Urothelium cell line (cell line): ENCODE results near the gene CPNE1.
A peak's percentile ranks its signal among the peaks of the same experiment; 100 is the strongest.
"Not testable (repeated sequence)": the region's sequence is repeated elsewhere in the genome, so short reads cannot be mapped to it uniquely, and the experiment has no call there.

Experiments used
- DNase-seq: peaks from one replicate; pipeline ENCODE4 v3.0.0; 2011; ENCODE audit warnings: low spot score, mixed read lengths
- FAIRE-seq: peaks from 2 replicates; lab custom pipeline; 2011; peaks lifted over from hg19 to GRCh38; lab: Jason Lieb, UNC

The CPNE1 gene

GRCh38 chr20:35664466-35665206 lies at the start of gene CPNE1, which contains the start of gene RBM12:
Gene CPNE1, minus strand, starts transcription at chr20:35664900. Its CDS starts 31,977 bp downstream, at chr20:35632923.
Gene RBM12, minus strand, starts transcription at chr20:35664900. Its CDS starts 9,578 bp downstream, at chr20:35655322.
- FAIRE-seq (peak; percentile 35), DNase-seq (peak; percentile 99)

DNA sequence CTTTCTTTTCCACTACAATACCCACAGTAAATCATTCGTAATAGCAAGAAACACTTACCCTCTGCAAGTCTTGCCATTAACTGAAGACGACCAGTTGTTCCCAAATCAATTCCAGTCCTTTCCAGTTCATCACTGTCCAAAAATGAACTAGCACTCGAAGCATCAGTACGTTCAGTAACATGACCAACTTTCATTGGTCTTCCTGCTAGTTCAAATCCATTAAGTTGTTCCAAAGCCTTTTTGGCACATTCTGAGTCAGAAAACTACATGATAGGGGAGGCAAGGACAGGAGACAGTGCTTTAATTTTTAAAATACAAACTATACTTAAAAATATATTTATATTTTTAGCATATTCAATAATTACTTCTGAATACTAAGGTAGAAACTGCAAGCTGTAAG lies 49.4 kb upstream of the CPNE1 start:
- FAIRE-seq: no peak

DNA sequence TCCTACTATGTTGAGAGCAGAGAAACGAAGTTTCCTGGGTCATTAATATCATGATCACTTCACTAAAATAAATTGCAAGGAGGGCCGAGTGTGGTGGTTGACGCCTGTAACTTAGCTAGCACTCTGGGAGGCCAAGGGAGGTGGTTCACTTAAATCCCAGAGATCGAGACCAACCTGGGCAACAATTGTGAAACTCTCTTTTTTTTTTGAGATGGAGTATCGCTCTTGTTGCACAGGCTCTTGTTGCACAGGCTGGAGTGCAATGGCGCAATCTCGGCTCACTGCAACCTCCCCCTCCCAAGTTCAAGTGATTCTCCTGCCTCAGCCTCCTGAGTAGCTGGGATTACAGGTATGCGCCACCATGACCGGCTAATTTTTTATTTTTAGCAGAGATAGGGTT lies 48.4 kb upstream of the CPNE1 start:
- not testable (repeated sequence) for FAIRE-seq

More for the DNA sequence above, 49.4 kb upstream of the CPNE1 start:
- no peak for DNase-seq

GRCh38 chr20:35711588-35712209 lies 47.0 kb upstream of the CPNE1 start:
- DNase-seq (no peak), FAIRE-seq (no peak)

More for the DNA sequence above, 48.4 kb upstream of the CPNE1 start:
- DNase-seq: not testable (repeated sequence)

GRCh38 chr20:35710884-35711587 lies 46.3 kb upstream of the CPNE1 start:
- no peak for FAIRE-seq
- DNase-seq: no peak

- FAIRE-seq: no peak
- DNase-seq: no peak
Observed at GRCh38 chr20:35710039-35710438, 45.3 kb upstream of the CPNE1 start.

DNA sequence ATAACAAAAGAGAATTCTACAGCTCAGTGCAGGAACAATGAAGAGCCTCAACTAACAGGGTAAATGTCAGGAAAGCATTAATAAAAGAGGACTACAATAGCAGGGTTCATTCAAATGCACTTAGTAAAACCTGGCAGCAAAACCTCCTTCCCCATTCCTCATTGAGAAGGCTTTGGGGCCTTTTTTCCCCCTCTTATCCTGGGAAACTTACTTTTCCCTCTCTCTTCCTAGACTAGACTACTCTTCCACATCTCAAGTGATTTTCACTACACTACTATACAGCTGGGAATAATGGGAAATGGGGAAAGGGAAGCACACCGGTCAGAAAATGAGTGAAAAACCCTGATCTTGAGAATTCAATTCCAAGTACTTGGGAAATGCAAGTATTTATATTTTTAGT lies 44.6 kb upstream of the CPNE1 start:
- FAIRE-seq: no peak
- DNase-seq: no peak

DNA sequence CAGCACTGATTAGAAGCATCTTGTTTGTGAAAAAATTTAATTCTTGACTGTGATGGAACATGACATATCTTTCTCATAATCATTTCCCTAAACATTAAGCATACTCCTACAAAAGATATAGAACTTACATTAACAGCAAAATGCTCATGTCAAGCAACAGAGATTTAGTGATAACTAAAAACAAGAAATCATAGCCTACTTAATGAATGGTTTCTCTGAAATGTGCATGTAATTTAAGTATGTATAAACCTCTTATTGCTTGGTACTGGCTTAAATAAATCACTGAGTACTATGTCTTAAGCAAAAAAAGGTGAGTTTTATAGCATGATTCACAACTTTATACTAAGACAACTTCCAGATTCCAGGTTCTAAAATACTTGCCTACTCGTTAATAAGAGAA lies 43.8 kb upstream of the CPNE1 start:
- DNase-seq (no peak), FAIRE-seq (no peak)

GRCh38 chr20:35706591-35707529 lies 42.2 kb upstream of the CPNE1 start:
- not testable (repeated sequence) for DNase-seq, FAIRE-seq

DNA sequence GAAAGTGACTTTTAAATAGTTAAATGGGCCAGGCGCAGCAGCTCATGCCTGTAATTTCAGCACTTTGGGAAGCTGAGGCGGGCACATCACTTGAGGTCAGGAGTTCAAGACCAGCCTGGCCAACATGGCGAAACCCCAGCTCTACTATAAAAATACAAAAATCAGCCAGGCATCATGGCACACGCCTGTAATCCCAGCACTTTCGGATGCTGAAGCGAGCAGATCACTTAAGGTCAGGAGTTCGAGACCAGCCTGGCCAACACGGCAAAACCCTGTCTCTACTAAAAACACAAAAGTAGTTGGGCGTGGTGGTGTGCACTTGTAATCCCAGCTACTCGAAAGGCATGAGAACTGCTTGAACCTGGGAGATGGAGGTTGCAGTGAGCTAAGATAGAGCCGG lies 41.2 kb upstream of the CPNE1 start:
- DNase-seq, FAIRE-seq: not testable (repeated sequence)

- DNase-seq: no peak
- no peak for FAIRE-seq
Observed at GRCh38 chr20:35704514-35705261, 40.0 kb upstream of the CPNE1 start.

DNA sequence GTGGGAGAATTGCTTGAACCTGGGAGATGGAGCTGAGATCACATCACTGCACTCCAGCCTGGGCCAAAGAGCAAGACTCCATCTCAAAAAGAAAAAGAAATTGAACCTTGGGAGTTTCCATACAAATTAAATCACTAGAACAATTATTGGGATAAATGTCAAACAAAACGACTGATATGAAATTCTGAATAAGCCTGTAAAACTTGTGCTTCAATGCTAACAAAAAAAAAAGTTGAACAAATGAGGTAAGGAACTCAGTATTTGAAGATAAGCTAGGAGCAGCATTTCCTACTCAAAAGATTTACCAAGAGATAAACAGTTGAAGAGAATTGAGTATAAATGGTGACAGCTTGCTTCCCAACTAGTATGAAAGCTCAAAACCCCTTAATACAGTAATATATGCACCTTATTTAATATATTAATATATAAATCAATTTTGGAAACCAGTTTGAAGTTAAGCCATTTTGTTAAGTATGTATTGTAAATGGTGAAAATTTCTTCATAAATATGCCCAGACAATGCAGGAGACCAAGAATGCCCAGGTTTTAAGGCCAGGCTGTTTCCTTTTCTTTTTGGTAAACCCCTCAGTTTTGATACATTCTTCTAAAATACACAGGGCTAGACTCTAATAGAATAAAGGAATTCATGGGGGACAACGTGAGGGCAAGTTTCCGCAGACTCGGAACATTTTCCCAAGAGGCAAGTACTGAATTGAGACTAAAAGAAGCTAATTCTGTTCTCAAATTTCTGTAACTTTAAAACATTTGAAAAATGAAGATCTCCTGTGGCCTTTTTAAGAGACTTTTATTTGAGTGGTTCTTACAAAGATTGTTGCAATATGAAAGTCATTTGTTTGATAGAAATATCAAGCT lies 38.4 kb upstream of the CPNE1 start:
- no peak for FAIRE-seq
- DNase-seq: no peak

DNA sequence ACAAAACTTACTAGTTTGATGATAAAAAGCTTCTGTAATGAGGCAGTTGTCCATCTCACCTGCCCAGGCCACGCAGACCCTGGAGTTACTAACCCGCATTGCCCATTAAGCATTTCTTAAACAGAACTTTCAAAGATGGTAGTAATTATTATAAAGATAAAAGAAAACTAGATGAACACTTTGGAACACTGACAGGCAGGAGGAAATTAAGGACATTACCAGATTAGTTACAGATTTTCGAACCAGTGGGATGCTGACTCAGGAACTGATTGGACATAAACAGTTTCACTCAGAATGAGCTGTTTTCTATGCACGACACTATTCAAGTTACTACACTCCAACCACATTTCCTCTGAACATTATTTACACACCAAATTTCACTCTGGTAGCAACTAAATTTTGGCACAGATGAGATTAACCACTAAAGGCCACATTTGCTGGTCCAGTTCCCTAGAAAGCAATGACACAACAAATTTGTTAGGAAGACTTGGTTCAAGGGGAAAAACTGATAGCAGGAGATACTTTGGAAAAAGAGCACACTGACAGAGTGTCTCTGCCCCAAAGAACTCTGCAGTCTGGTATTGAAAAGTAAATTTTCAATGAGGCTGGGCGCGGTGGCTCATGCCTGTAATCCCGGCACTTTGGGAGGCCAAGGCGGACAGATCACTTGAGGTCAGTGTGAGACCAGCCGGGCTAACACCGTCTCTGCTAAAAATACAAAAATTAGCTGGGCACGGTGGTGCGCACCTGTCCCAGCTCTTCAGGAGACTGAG lies 37.5 kb upstream of the CPNE1 start:
- no peak for DNase-seq
- no peak for FAIRE-seq

- no peak for DNase-seq
- FAIRE-seq: no peak
Observed at GRCh38 chr20:35700625-35701148, 36.0 kb upstream of the CPNE1 start.

DNA sequence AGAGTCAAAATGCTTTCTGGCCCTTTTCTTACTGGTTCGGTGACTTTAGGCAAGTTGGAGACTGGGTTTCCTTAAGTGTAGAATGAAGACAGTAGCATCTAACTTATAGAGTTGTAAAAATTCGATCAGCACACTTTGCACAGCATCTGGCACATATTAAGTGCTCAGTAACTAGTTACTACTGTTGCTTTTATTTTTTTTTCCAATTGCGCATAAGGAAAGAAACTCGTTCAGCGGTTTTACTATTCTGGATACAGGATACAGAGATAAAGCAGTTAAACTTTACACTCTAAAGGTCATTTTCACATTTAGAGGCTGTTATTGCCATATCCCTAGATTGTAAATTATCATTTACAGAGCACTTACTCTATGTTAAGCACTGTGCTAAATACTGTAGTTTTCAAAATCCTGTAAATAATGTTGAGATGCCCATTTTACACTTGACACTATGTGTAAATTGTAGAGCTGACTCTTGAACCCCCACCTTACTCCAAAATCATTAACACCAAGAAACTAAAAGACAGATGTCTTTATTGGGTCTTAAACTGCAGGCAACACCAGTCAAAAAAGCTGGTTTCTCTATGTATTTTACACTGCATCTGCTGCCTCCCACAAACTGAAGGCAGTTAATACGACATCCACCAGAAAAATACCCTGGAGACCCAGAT lies 35.4 kb upstream of the CPNE1 start:
- no peak for DNase-seq
- FAIRE-seq: no peak

GRCh38 chr20:35699127-35699956 lies 34.6 kb upstream of the CPNE1 start, which contains the start of the genes NFS1 and ROMO1:
Gene NFS1, minus strand, starts transcription at chr20:35699352. Its CDS starts 64 bp downstream, at chr20:35699288.
Gene ROMO1, plus strand, starts transcription at chr20:35699405. Its CDS starts 228 bp downstream, at chr20:35699633.
- FAIRE-seq (no peak), DNase-seq (peak; percentile 96)
